ENCODE measurements around the gene NFKB2.

The NFKB2 gene

DNA sequence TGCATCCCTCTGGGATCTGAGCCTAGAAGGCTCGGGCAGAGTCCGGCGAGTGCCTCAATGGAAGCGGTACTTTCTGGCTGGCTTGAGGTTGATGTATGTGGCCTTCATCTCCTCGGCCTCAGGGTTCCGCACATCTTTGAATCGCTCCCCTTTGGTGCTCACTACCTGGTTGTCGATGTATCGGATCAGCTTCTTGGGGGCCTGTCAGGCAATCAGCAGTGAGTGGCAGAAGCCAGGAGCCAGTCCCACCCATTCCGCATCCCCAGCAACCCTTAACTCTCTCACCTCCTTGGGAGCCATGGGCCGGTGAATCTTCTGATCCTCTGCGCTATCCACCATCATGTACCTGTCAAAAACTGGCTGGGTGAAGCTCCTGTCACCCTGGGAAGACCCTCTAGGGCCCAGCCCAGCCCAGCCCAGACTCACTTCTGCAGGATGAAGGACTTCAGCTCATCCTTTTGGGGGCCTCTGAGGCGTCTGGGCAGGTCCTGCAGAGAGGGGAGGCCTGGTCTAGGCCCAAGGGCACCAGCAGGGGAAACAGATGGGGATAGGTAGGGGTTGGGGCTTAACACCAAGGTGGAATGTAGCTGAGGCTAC, 28.0 kb downstream of the NFKB2 start:
- no peak for DNase-seq

DNA sequence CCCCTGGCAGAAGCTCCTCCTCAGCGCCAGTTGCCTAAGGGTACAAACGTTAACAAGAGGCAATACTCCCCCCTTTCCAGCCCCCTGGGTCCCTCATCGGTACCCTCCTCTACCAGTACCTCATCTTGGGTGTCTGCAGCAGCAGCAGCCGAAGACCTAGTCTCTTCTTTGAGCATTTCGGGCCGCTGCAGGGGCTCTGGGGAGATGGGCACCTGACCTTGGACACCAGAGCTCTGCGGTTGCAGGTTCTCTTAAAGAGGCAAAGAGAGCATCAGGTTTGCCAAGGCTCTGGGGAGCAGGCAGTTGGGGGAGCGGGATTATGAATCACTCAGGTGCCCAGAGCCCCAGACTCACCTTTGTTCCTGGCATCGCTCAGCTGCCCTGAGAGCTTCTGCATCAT, 28.6 kb downstream of the NFKB2 start:
- no peak for DNase-seq

DNA sequence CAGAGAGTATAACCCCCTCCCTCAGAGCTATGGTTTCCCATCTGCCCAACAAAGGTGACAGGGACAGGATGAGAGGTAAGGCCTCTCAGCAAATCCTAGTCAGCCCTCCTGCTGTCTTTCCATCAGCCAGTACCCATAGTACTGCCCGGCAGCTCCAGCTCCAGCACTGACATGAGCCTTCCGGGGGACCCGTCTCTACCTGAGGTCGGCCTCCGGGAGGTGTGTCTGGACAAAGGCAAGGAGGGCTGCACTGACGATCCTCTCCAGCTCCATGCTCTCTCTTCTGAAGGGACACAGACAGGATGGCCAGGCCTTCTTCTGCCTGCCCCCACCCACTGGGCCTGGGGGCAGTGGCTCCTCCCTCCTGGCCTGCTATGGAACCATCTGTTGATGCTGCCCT, 29.4 kb downstream of the NFKB2 start:
- DNase-seq = no peak

DNA sequence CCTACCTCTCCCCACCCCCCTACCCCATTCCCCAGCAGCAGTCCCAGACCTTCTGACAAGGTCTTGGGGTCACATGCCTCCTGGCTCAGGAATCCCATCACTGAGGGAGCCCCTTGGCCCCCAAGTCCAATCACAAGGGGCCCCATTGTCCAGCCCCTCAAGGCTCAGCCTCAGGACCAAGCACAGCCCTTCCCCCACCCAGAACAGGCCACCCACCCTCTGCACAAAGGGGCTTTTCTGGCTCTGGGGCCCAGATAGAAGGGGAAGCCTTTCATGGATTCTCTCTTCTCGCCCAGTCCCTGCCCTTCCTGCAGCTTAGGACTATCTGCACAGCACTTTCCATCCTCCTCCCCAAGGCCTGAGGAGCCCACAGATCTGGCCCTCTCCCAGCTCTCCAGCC, 29.9 kb downstream of the NFKB2 start:
- no peak for DNase-seq

DNA sequence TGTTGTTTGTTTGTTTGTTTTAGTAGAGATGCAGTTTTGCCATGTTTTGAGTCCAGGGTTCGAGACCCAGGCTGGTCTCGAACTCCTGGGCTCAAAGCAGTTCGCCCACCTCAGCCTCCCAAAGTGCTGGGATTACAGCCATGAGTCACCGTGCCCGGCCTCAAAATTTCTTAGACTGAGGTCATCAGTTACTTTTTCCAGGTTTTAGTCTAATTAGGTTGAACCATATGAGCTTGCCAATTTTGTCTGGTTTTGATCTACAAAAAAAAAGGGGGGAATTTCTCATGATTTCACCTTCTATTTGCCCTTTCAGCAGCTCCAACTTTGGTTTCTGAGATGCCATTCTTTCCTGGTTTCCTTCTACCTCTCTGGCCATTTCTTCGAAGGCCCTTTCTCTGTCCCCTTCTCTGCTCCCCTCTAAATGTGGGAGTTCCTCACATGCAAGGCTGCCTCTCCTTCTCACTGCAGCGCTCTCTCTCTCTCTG, 31.3 kb downstream of the NFKB2 start:
- DNase-seq = no peak

DNA sequence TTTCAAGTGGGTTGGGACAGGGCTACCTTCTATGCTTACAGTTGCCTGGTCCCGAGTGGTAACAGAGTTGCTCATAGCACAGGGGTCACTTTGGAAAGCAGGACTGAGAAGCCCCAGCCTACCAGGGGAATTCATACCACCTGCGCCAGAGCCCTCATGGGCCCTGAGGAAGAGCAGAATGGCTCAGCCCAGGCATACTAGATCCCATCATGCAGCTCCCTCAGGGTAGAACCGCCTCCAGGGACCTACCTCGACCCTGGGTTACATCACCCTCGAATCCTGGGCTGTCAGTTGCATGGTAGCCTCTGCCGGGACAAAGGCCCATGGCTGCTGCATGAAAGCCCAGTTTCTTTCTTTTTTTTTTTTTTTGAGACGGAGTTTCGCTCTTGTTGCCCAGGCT, 34.0 kb downstream of the NFKB2 start:
- DNase-seq = no peak

DNA sequence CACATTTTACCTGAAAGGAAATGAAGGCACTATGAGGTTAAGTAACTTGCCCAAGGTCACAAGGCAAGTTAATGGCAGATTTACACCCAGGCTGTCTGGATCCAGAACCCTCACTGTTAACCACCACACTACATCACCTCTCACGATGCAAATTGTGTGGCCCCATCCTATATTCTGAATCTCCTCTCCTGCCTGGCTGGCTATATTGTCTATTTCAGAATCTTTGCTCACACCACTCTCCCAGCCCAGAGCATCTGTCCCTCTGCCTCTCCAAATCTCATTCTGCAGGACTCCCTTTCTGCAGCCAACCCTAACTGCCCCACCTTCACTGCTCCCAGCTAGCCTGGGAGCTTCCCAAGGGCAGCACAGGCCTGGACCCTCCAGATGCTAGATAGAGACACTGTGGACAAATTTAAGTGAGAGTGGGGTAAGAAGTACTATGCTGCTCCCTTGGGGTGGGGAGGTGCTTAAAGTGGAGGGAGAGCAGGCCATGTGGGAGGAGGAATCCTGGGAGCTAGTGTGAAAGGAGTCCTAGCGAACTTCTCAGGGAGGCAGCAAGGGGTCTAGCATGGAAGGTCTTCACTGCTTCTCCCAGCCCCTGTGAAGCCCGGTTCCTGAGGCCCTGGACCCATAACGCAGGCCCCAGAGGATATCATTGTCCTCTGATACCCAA, 36.1 kb downstream of the NFKB2 start:
- DNase-seq = no peak

DNA sequence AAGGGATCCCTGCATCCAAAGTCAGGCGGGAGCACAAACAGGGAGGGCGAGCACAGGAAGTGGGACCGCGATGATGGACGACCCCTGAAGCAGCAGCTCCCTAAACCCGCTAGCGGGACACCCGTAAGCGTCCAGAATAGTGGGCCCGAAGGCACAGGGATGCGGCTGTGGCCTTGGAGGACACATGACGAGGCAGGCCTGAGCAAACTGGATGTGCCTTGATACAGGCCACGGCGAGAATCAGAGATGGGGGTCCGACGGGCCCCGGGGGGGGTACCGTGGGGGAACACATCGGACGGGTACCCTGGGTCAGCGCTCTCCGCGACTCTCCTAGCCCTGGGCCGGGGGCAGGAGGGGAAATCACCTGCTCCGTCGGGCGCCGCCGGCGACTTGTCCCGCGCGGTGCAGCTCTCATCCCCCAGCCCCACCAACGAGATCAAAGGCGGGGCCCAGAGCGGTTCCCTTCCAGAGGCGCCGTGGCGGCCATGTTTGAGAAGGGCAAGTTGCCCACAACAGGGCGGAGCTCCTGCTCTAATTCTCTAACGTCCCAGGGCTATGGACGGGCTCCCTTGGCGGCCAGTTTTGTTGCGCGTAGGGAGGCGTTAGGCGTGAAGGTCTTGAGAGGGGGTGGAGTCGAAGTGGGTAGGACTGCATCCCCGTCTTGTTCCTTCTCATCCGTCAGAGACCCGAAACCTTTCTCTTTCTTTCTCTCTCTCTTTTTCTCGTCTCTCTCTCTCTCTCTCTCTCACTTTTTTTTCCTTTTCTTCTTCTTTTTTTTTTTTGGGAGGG, 36.9 kb downstream of the NFKB2 start, which contains the start of gene CUEDC2:
Gene CUEDC2 (minus strand): TSS at position 413 of the 789 bp plus-strand sequence. CDS start 7,386 bp downstream, outside the sequence.
- peak; percentile 94 for DNase-seq

DNA sequence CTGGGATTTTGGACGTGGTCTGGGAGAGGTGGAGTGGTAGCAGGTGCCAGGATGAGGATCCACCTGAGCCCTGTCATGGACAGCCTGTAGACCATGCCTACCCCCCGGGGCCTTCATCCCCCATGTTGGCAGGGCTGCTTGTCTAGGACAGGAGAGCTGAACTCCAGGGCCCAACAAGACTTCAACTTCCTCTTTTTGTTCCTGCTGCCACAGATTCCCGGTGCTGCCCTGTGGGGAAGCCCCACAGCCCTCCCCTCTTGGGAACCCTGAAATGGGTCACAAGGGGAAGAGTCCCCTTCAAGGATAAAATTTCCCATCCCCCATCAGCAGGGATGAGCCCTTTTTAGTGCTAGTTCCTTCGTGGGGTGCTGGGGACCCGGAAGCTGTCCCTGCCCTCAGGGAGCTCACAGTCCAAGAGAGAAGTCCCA, 38.1 kb downstream of the NFKB2 start:
- no peak for DNase-seq

DNA sequence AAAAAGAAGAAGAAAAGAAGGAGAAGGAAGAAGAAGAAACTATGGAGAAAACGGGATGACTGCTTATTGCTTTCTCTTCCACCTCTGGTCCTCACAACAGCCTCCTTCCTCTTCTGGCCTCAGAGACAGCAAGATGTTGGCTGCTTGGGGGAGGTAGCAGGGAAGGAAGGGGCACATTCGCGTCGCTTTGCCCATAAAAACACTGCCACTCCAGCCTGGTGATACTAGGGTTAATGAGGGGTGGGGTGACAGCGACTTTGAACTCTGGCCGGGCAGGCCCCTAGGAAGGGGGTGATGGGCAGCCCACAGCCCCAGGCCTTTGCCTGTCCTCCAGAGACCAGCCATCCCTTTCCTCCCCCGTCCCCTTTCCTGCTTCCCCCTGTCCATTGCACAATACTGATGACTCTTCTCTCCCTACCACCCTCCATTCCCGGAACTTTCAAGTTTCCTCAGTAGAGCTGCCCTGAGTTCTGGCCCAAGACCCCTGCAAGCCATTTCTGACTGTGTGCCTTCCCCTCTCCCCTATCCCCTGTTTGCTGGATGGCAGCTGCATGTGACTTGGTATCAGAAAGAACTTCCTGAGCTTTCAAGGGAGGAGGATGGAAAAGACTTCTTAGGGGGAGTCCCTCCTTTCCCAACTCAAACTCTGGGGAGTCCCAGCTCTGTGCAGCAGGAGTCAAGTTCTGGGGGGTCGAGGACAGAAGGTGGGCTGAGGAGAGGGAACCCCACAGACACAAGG, 39.1 kb downstream of the NFKB2 start:
- no peak for DNase-seq

DNA sequence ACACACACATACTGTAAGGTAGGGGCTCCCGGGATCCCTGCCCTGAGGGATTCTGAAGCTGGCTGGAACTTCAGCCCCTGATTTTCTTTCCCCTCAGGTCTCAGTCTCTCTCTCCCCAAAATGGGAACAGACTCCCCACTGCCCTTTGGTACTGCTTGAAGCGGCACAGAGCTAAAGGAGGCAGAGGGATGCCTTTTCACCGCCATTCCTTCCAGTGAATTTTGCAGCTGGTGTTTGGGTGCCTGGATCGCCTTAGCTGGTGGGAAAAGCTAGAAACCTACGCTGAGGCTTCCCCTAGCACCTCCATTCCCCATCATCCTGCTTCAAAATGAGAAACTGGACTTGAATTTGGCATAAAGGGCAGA, 39.6 kb downstream of the NFKB2 start:
- no peak for DNase-seq

DNA sequence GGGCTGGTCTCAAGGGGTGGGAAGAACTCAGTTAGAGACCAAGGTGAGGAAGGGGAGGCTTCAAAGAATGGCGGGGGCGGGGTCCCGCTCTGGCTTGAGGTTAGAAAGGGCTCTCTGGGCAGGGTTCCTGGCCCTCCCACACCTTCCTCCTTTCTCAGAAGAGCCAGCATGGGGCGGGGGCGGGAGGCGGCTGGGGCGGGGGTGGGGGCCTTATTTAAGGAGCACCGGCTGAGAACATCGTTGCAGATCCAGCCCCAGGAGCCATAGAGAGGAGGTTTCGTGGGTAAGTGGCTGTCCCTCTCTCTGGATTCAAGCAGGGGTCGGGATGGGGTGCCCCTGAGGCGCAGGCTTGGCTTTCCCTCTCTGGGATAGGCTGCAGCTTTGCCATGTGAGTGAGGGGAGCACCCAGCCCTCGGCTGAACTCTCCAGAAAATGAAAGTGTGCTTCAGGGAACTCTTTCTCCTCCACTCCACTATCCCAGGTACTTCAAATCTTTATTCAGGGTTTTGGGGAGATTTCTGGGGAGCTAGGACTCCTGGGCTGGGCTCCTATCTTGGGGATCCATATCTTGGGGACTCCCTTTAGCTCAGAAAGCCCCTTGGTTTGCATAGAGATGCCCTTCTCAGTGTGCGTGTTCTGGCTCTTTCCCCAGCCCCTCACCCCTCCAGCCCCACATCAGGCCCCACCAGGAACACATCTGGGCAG, 40.2 kb downstream of the NFKB2 start:
- no peak for DNase-seq

DNA sequence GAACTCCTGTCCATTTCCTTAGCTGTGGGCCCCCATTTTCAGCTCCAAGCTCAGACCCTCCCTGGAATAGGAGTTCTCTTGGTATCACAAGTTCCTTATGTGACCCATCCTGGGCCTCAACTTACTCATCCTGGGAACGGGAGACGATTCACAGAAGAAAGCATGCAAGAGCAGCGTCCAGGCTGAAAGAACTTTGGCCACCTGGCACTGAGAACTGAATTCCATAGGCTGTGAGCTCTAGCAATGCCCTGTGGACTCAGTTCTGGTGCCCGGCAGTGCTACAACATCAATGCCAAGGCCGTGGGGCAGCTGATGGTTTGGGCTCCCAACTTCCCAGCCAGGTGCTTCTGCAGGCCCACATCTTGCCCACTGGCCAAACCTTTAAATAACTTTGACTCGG, 40.8 kb downstream of the NFKB2 start:
- no peak for DNase-seq

DNA sequence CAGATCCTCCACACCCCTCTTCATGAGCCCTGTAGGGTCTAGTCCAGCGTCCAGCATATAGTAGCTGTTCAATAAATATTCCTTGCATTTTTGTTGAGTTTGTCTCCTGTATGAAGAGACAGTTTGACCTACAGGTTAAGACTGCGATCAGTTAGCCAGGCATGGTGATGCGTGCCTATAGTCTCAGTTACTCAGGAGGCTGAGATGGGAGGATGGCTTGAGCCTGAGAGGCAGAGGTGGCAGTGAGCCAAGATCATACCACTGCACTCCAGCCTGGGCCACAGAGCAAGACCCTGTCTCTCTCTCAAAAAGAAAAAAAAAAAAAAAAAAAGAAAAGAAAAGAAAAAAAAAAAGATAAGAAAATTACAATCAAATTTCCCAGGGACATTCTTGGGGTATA, 42.0 kb downstream of the NFKB2 start:
- no peak for DNase-seq

DNA sequence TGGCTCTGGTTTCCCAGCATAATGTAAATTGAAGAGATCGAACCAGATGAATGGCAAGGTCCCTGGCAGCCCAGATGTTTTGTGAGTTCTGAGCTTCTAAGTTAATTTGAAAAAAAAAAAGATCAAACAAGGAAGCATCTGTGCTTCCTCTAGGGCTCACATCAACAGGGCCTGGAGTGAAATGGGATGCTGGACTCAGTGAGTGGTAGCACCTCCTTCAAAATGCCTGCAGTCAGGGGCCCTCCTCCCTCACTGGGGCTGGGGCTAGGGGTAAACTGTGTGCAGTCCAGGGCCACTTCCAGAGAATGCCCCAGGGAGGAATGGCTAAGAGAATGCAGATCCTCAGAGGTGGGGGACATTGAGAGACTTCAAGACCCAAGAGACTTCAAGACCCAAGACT, 42.9 kb downstream of the NFKB2 start:
- DNase-seq = no peak

DNA sequence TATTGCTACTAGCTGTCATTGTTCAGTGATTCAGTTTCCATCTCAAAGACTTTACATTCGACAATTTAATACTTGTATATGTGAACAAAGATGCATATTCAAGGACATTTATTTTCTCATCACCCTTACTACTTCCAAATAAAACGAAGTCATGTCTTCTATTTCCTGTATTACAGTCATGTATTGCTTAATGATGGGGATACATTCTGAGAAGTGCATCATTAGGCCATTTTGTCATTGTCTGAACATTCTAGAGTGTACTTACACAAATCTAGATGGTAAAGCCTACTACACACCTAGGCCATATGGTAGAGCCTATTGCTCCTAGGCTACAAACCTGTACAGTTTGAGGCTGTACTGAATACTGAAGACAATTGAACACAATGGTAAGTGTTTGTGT, 49.3 kb downstream of the NFKB2 start:
- DNase-seq = no peak

DNA sequence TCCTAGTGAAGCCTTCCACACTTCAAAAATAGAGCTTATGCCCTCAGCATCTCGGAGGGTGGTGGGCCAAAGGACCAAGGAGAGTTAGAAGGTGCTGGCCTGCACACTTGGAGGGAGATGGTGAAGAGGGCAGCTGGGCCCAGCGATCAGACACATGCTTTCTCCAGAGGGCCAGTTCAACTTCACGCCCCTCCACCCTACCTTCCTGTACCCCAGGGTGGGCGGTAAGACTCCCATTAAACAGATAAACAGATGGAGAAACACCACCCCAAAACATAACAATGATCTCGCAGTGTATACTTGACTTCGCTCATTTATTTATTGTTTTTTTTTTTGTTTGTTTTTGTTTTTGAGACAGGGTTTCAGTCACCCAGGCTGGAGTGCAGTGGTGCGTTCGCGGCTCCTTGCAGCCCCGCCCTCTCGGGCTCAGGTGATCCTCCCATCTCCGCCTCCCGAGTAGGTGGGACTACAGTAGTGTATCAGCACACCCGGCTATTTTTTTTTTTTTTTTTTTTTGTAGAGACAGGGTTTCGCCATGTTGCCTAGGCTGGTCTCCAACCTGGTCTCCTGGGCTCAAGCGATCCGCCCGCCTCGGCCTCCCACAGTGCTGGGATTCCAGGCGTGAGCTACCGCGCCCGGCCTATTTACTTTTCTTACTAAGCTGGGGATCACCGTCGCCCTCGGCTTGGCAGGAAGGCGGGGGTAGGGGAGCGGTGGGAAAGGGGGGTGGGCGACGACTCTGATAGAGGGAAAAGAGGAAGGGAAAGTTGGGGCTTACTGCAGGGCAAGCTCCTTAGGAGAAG, 54.0 kb downstream of the NFKB2 start:
- DNase-seq = peak; percentile 72

DNA sequence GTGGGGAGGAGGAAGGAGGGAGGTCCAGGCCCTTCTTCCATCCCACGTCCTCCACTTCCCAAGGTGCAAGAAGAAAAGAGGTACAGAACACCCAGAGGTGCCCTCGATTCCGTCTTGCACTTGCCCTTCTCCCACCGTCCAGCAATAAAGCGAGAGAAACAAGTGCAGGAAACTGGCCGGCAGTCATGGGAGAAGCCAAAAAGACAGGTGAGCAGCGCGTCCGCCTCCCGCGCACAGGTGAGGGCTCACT, 54.5 kb downstream of the NFKB2 start:
- DNase-seq = no peak

DNA sequence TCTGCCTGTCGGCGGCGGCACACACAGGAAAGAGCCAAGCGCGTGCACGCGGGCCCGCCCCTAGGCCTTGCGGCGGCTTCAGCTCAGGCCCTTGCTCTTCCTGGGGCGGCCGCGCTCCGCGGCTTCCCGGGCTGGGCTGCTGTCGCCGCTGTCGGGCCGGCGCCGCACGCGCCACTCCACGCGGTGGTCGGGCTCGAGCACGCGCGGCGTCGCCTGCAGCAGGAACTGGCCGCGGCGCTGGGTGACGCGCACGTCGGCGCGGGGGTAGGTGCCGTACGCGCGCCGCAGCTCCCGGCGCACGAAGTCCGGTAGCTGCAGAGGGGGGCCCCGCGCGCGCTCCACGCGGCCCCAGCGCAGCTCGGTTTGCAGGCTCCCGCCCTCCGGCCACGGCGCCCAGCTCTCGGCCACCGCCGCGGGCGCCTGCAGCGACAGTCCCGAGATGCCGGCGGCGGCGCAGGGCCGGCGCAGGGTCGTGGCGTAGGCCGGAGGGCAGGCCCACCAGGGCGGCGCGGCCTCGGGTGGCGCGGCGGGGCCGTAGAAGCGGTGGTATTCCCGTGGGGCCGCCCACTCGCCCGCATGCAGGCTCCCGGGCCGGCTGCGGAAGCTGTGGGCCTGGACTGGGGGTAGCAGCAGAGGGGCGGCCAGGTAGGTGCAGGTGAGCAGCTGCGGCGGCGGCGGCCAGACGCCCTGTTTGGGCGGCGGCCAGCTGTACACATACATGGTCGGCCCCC, 55.0 kb downstream of the NFKB2 start:
- peak; percentile 70 for DNase-seq

DNA sequence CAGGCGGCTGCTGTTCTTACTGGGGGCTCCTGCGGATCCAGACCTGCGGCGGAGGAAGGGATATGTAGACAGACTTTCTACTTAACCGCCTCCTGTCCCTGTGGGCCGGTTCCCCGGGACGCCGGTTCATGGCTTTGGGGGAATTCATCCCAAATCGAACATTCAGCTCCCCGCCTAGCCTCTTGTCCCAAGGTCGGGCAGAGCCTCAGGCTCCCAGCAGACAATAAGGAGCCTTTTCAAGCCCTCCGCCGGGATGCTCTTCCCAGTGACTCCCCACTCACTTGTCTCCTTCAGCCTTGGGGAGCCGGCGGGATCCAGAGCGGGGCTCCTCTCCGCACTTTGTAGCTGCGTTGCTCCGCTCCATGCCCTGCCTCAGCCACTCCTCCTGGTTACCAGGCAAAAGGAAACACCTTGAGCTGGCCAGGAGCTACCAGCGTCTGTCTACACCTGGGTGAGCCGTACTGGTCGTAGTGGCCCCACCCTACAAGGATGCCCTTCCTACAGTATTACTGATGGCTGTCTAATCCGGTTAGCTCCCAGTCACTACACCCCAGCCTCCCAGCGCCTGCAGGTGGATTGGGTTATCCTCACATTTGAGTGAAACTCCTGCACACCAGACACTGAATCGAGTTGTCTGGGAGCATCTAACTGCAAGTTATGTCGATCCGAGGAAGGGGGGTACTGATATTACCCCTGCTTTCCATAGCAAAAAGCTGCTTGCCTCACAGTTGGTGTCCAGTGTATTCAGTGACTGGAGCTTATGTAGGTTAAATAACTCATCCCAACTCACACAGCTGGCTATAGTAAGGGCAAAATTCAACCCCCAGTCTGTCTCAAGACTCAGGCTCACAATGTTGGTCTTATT, 55.8 kb downstream of the NFKB2 start, which contains the start of gene C10orf95:
Gene C10orf95 (minus strand): TSS at position 439 of the 865 bp plus-strand sequence. CDS start 450 bp downstream, outside the sequence.
- no peak for DNase-seq
